HCT116 (cell line): ENCODE data around the gene SYNGR1.

ENCODE experiments used
- POLR2A ChIP-seq: IDR thresholded peaks from 2 replicates; pipeline ENCODE4 v1.7.0; 2011; ENCODE audit warnings: borderline replicate concordance; ENCODE audit not compliant: insufficient read depth, insufficient read length; ENCODE audit errors: extremely low read depth
- POLR2AphosphoS5 ChIP-seq: IDR thresholded peaks from 2 replicates; pipeline ENCODE4 v1.6.1; 2011; ENCODE audit warnings: mild to moderate bottlenecking, low read depth, low read length, moderate library complexity
- TCF7L2 ChIP-seq: IDR thresholded peaks from 2 replicates; pipeline ENCODE4 v1.7.0; 2011; ENCODE audit warnings: borderline replicate concordance, inconsistent platforms; ENCODE audit not compliant: insufficient read depth, insufficient read length; ENCODE audit errors: extremely low read depth
- TF ChIP-seq, protein P1 (sequence below), 3 experiments: fragments of 200-600 bp in 1 of 3; sonication (generic) in 1 of 3; IDR thresholded peaks in 2 of 3; conservative IDR thresholded peaks in 1 of 3; 2 replicates each; pipeline ENCODE4 v1.5.1; 2012 to 2017; ENCODE audit warnings: low read depth in 2 of 3, low read length in 2 of 3, antibody characterized with exemption in 1 of 3, borderline replicate concordance in 1 of 3, control low read depth in 1 of 3, mild to moderate bottlenecking in 1 of 3, mixed read lengths in 1 of 3, mixed run types in 1 of 3, moderate library complexity in 1 of 3; ENCODE audit not compliant: insufficient read depth in 1 of 3

DNA sequence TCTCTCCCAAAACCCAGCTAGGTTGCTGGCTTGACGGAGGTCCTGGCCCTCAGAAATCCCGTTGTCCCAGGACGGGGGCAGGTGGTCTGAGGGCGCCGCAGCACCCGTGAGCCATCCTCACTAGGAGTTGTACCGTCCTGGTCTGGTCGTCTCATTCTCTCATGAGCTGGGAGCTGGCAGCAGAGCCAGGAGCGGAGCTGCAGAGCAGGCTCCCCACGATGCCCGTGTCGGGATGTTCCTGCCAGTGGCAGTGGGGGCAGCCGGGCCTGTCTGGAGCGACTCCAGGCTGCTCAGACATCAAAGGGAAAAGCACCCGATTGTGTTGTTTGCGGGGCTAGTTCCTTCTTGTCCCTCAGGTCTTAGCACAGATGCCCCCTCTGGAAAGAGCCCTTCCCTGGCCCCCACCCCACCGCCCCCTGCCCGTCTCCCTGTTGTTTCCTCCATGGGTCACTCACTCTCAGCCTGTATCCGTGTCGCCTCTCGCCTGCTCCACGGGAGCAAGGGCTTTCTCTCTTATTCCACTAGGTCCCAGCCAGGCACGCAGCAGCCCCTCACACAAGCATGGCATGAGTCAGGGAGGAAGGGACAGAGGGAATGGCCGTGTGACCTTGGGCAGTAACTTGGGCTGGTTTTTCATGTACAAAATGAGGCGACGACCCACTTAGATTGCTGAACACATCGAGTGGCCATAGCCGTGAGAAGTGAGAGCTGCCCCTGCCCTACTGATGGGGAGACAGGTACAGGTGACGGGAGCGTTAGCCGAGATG, 83.9 kb downstream of the SYNGR1 start:
- TF ChIP-seq, protein P1, sequence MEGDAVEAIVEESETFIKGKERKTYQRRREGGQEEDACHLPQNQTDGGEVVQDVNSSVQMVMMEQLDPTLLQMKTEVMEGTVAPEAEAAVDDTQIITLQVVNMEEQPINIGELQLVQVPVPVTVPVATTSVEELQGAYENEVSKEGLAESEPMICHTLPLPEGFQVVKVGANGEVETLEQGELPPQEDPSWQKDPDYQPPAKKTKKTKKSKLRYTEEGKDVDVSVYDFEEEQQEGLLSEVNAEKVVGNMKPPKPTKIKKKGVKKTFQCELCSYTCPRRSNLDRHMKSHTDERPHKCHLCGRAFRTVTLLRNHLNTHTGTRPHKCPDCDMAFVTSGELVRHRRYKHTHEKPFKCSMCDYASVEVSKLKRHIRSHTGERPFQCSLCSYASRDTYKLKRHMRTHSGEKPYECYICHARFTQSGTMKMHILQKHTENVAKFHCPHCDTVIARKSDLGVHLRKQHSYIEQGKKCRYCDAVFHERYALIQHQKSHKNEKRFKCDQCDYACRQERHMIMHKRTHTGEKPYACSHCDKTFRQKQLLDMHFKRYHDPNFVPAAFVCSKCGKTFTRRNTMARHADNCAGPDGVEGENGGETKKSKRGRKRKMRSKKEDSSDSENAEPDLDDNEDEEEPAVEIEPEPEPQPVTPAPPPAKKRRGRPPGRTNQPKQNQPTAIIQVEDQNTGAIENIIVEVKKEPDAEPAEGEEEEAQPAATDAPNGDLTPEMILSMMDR (IDR thresholded peaks at IDR 0.05 in 2 of 3, conservative IDR thresholded peaks at IDR 0.05 in 1 of 3; ENCODE audit: borderline replicate concordance in 1 of 3, insufficient read depth in 1 of 3, low read depth in 2 of 3, low read length in 2 of 3), result no peak
- TF ChIP-seq TCF7L2 (no peak), POLR2A (no peak), POLR2AphosphoS5 (no peak)
